ENCODE results near the gene CRYBB1.

- no peak for TF ChIP-seq EZH2 (IDR thresholded peaks at IDR 0.05)
- TF ChIP-seq POLR2AphosphoS5 (IDR thresholded peaks at IDR 0.05; ENCODE audit: borderline replicate concordance, low read depth, low read length) = no peak
Observed at GRCh38 chr22:26556904-26557303, 60.9 kb downstream of the CRYBB1 start.
